ENCODE data around the gene CMTM3. TPM values are rescaled to one million over a fixed set of nuclear protein-coding genes. Genes with fewer than 3 reads are reported as not detected.

The CMTM3 gene
- total RNA-seq, 1 experiment from 2014 or later = 25.5 TPM

- Mint-ChIP-seq H3K9me3 (ENCODE audit: unreplicated experiment) (no peaks in the 10 kb centered on the region), H3K27me3 (ENCODE audit: insufficient read depth, unreplicated experiment) (no peaks in the 10 kb centered on the region), H3K4me3 (ENCODE audit: unreplicated experiment) (no peak overlapping the region), H3K36me3 (ENCODE audit: insufficient read depth, unreplicated experiment) (peaks cover 80% of the 10 kb centered on the region), H3K27ac (ENCODE audit: unreplicated experiment) (no peak overlapping the region), H3K4me1 (ENCODE audit: low read depth, unreplicated experiment) (peaks cover 9% of the 10 kb centered on the region)
- POLR2A ChIA-PET = no interaction called here
- no TSS peak for BruUV-seq (replicated peaks)
- Histone ChIP-seq H3K9me3 (no peaks in the 10 kb centered on the region), H3K36me3 (ENCODE audit: control insufficient read depth, insufficient read depth, low read length) (peaks cover 8% of the 10 kb centered on the region), H3K4me1 (peaks cover 3% of the 10 kb centered on the region), H3K4me3 (ENCODE audit: low read depth, low read length) (no peak overlapping the region), H3K27me3 (replicated peaks; ENCODE audit: control insufficient read depth, insufficient read depth, low read length) (no peaks in the 10 kb centered on the region)
- TF ChIP-seq CTCF (IDR thresholded peaks at IDR 0.05; ENCODE audit: insufficient read depth in 1 of 2, low read depth in 1 of 2, low read length in 1 of 2, severe bottlenecking in 1 of 2, unreplicated experiment in 1 of 2) = no peak
- CTCF ChIA-PET = interaction anchor here (1.0 kb wide), 1 partner anchor 39 kb away, joined by 3 read pairs; no protein-coding TSS in a partner anchor
- intact Hi-C loops (cut with micrococcal nuclease; ENCODE audit: unreplicated experiment) = no loop called here
- no peak for DNase-seq
Measured at GRCh38 chr16:66614161-66614802, 9.8 kb downstream of the CMTM3 start.

DNA sequence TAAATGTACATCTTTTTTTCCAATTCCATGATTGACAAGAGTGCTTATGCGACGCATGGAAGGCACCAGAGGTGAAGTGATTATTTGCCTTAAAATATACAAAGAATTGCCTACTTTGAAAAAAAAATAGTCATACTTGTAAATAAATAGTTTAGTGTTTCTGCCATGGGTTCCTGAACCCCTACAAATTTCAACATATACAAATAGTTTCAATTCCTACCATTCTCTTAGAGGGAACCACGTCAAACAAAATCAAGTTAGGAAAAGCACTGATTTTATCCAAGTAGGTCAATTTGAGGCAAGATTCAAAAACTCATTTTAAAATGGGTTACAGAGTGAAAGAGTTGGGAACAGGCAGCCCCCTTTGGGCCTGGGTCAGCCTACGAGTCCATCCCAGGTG is 11.7 kb downstream of the CMTM3 start:
- no peak for DNase-seq
- intact Hi-C loops (cut with micrococcal nuclease; ENCODE audit: unreplicated experiment) = no loop called here
- POLR2A ChIA-PET = no interaction called here
- no TSS peak for BruUV-seq (replicated peaks)
- Histone ChIP-seq H3K4me1 (no peaks in the 10 kb centered on the region), H3K27me3 (replicated peaks; ENCODE audit: control insufficient read depth, insufficient read depth, low read length) (no peaks in the 10 kb centered on the region), H3K4me3 (ENCODE audit: low read depth, low read length) (no peak overlapping the region), H3K36me3 (ENCODE audit: control insufficient read depth, insufficient read depth, low read length) (peaks cover 7% of the 10 kb centered on the region), H3K9me3 (no peaks in the 10 kb centered on the region)
- H3K36me3 Mint-ChIP-seq (ENCODE audit: insufficient read depth, unreplicated experiment) = peaks cover 71% of the 10 kb centered on the region
- H3K9me3 Mint-ChIP-seq (ENCODE audit: unreplicated experiment) = no peaks in the 10 kb centered on the region
- no peaks in the 10 kb centered on the region for H3K27me3 Mint-ChIP-seq (ENCODE audit: insufficient read depth, unreplicated experiment)
- TF ChIP-seq CTCF (IDR thresholded peaks at IDR 0.05; ENCODE audit: insufficient read depth in 1 of 2, low read depth in 1 of 2, low read length in 1 of 2, severe bottlenecking in 1 of 2, unreplicated experiment in 1 of 2) = no peak
- no peak overlapping the region for H3K27ac Mint-ChIP-seq (ENCODE audit: unreplicated experiment)
- H3K4me3 Mint-ChIP-seq (ENCODE audit: unreplicated experiment) = no peak overlapping the region
- no peaks in the 10 kb centered on the region for H3K4me1 Mint-ChIP-seq (ENCODE audit: low read depth, unreplicated experiment)
- CTCF ChIA-PET = no interaction called here

DNA sequence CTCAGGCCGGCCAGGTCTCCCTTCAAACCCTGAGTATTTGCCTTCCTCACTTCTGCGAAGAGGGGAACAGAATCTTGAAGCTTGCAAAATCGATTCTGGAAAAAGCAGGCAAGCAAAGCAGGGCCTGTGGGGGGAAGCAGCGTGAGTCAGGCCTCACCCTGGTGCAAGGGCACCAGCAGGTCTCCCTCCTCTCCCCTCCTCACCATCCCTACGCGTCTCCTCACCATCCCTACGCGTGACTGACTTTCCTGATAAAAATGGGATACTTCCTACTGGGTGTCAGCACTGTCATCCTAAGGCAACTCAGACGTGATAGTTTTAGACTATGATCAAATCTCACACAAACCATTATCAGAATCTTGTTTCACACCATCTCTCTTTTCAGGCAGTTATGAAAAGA is 12.1 kb downstream of the CMTM3 start:
- POLR2A ChIA-PET = no interaction called here
- no peak overlapping the region for H3K4me3 ChIP-seq (ENCODE audit: low read depth, low read length)
- Mint-ChIP-seq H3K36me3 (ENCODE audit: insufficient read depth, unreplicated experiment) (peaks cover 69% of the 10 kb centered on the region), H3K9me3 (ENCODE audit: unreplicated experiment) (no peaks in the 10 kb centered on the region), H3K27me3 (ENCODE audit: insufficient read depth, unreplicated experiment) (no peaks in the 10 kb centered on the region), H3K27ac (ENCODE audit: unreplicated experiment) (no peak overlapping the region), H3K4me1 (ENCODE audit: low read depth, unreplicated experiment) (no peaks in the 10 kb centered on the region), H3K4me3 (ENCODE audit: unreplicated experiment) (no peak overlapping the region)
- no peak for DNase-seq
- H3K27me3 ChIP-seq (replicated peaks; ENCODE audit: control insufficient read depth, insufficient read depth, low read length) = no peaks in the 10 kb centered on the region
- intact Hi-C loops (cut with micrococcal nuclease; ENCODE audit: unreplicated experiment) = no loop called here
- no TSS peak for BruUV-seq (replicated peaks)
- CTCF ChIA-PET = interaction anchor here (0.5 kb wide), 1 partner anchor 122 kb away, joined by 8 read pairs; no protein-coding TSS in a partner anchor
- peaks cover 7% of the 10 kb centered on the region for H3K36me3 ChIP-seq (ENCODE audit: control insufficient read depth, insufficient read depth, low read length)
- no peaks in the 10 kb centered on the region for H3K9me3 ChIP-seq
- TF ChIP-seq CTCF (IDR thresholded peaks at IDR 0.05; ENCODE audit: insufficient read depth in 1 of 2, low read depth in 1 of 2, low read length in 1 of 2, severe bottlenecking in 1 of 2, unreplicated experiment in 1 of 2) = no peak
- H3K4me1 ChIP-seq = no peaks in the 10 kb centered on the region

Data from Caco-2 (cell line).